ENCODE measurements around the gene KRT14. TPM values are rescaled to one million over a fixed set of nuclear protein-coding genes. Genes with fewer than 3 reads are reported as not detected.

KRT14 gene
- total RNA-seq, 2 experiments from 2014 or later = not detected

GRCh38 chr17:41539979-41540701, 46.6 kb downstream of the KRT14 start:
- POLR2A ChIA-PET = no interaction called here
- CTCF ChIA-PET = interaction anchor here (1.2 to 1.4 kb wide), 3 partner anchors 10 to 123 kb away, joined by 3 to 5 read pairs (median 3); no protein-coding TSS in a partner anchor

- ChIA-PET POLR2A (no interaction called here), CTCF (interaction anchor here (1.2 kb wide), 1 partner anchor 11 kb away, joined by 3 read pairs; no protein-coding TSS in a partner anchor)
These were observed 47.6 kb downstream of the KRT14 start for GRCh38 chr17:41539071-41539492.

- ChIA-PET POLR2A (no interaction called here), CTCF (no interaction called here)
These were observed 48.1 kb downstream of the KRT14 start for GRCh38 chr17:41538565-41538991.

- ChIA-PET CTCF (no interaction called here), POLR2A (no interaction called here)
These were observed 48.7 kb downstream of the KRT14 start for GRCh38 chr17:41537990-41538389.

- POLR2A ChIA-PET = no interaction called here
These were observed 49.1 kb downstream of the KRT14 start for GRCh38 chr17:41537614-41537954.

GRCh38 chr17:41536741-41537613, 49.7 kb downstream of the KRT14 start:
- ChIA-PET CTCF (no interaction called here), POLR2A (no interaction called here)

More at GRCh38 chr17:41537614-41537954, 49.1 kb downstream of the KRT14 start:
- CTCF ChIA-PET = no interaction called here

GRCh38 chr17:41535764-41536481, 50.8 kb downstream of the KRT14 start:
- CTCF ChIA-PET = interaction anchor here (2.2 kb wide), 1 partner anchor 13 kb away, joined by 9 read pairs; no protein-coding TSS in a partner anchor
- POLR2A ChIA-PET = no interaction called here

- POLR2A ChIA-PET = interaction anchor here (0.7 kb wide), 1 partner anchor 58 kb away, joined by 4 read pairs; no protein-coding TSS in a partner anchor
- CTCF ChIA-PET = interaction anchor here (0.6 to 2.2 kb wide), 3 partner anchors 13 to 32 kb away, joined by 3 to 9 read pairs (median 3); no protein-coding TSS in a partner anchor
These were observed 51.7 kb downstream of the KRT14 start for GRCh38 chr17:41534899-41535546.

- CTCF ChIA-PET = interaction anchor here (0.9 to 3.9 kb wide), 2 partner anchors 11 to 15 kb away, joined by 3 to 17 read pairs; no protein-coding TSS in a partner anchor
- POLR2A ChIA-PET = no interaction called here
These were observed 53.1 kb downstream of the KRT14 start for GRCh38 chr17:41533613-41534012.

GRCh38 chr17:41532947-41533570, 53.6 kb downstream of the KRT14 start:
- CTCF ChIA-PET = interaction anchor here (0.9 to 3.9 kb wide), 2 partner anchors 12 to 16 kb away, joined by 3 to 17 read pairs; no protein-coding TSS in a partner anchor
- POLR2A ChIA-PET = no interaction called here

Other genes starting within 250 kb of the KRT14 start
- not detected for gene KRT33A, start 236.1 kb downstream of the KRT14 start, total RNA-seq
- not detected for gene KRT33B, start 217.1 kb downstream of the KRT14 start, total RNA-seq
- not detected for gene KRT34, start 204.6 kb downstream of the KRT14 start, total RNA-seq
- gene KRT31, start 189.3 kb downstream of the KRT14 start, total RNA-seq = not detected
- not detected for gene KRT37, start 162.3 kb downstream of the KRT14 start, total RNA-seq
- not detected for gene KRT38, start 145.9 kb downstream of the KRT14 start, total RNA-seq
- not detected for gene KRT32, start 119.5 kb downstream of the KRT14 start, total RNA-seq
- gene KRT35, start 105.7 kb downstream of the KRT14 start, total RNA-seq = not detected
- gene KRT36, start 97.0 kb downstream of the KRT14 start, total RNA-seq = not detected
- gene KRT13, start 81.3 kb downstream of the KRT14 start, total RNA-seq = not detected
- not detected for gene KRT15, start 68.0 kb downstream of the KRT14 start, total RNA-seq
- gene KRT19, start 58.6 kb downstream of the KRT14 start, total RNA-seq = not detected
- gene KRT9, start 14.8 kb downstream of the KRT14 start, total RNA-seq = not detected
- gene KRT16, start 25.9 kb upstream of the KRT14 start, total RNA-seq = not detected
- gene KRT17, start 37.7 kb upstream of the KRT14 start, total RNA-seq = under 1 TPM in 1 of 2 experiments, not detected in 1; 0.27 TPM
- gene EIF1, start 102.0 kb upstream of the KRT14 start, total RNA-seq = 1,000 to 10,000 TPM; 1,395 to 1,415 TPM
- gene GAST, start 125.4 kb upstream of the KRT14 start, total RNA-seq = not detected
- gene HAP1, start 147.7 kb upstream of the KRT14 start, total RNA-seq = under 1 TPM; 0.10 to 0.25 TPM
- under 1 TPM; 0.42 to 0.55 TPM for gene JUP, start 199.8 kb upstream of the KRT14 start, total RNA-seq
- gene P3H4, start 225.1 kb upstream of the KRT14 start, total RNA-seq = 1 to 10 TPM; 3.3 to 3.7 TPM
- 1 to 10 TPM; 1.7 to 2.1 TPM for gene FKBP10, start 226.1 kb upstream of the KRT14 start, total RNA-seq
- 10 to 100 TPM; 53.0 to 56.0 TPM for gene NT5C3B, start 249.3 kb upstream of the KRT14 start, total RNA-seq

Data from activated CD8-positive, alpha-beta memory T cell treated with anti-CD3 and anti-CD28 coated beads for 36 hours (primary cell).